Loucy (cell line): Measurements from ENCODE around the gene APOBEC3F.
"Not testable (repeated sequence)": the region's sequence is repeated elsewhere in the genome, so short reads cannot be mapped to it uniquely, and the experiment has no call there.

Experiments used
- EZH2phosphoT487 ChIP-seq: fragments of 200-600 bp; IDR thresholded peaks from 2 replicates; pipeline ENCODE4 v1.6.1; 2018; ENCODE audit warnings: antibody characterized with exemption, mild to moderate bottlenecking, moderate library complexity, borderline replicate concordance
- TF ChIP-seq, protein P1 (sequence below): fragments of 200-600 bp; sonication (generic); conservative IDR thresholded peaks from 2 replicates; pipeline ENCODE4 v1.5.1; 2014; ENCODE audit warnings: mild to moderate bottlenecking, antibody characterized with exemption, low read length

DNA sequence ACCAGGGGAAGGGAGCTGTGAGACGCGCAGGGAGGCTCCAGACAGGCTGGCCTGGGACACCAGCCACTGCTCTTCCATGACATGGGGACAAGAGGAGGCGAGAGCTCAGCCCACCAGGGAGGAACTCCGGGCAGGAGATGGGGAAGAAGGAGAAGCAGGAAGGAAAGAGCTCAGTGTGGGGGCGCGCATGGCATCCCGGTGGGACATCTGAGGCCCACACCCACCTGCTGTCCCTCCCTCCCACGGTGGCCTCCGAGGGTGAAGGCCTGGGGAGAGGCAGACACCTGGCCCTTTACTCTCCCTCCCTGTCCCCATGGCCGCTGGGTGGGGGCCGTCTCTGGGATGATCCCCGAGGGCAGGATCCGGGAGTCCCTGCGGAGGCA is 518 bp upstream of the APOBEC3F start:
- TF ChIP-seq, protein P1, sequence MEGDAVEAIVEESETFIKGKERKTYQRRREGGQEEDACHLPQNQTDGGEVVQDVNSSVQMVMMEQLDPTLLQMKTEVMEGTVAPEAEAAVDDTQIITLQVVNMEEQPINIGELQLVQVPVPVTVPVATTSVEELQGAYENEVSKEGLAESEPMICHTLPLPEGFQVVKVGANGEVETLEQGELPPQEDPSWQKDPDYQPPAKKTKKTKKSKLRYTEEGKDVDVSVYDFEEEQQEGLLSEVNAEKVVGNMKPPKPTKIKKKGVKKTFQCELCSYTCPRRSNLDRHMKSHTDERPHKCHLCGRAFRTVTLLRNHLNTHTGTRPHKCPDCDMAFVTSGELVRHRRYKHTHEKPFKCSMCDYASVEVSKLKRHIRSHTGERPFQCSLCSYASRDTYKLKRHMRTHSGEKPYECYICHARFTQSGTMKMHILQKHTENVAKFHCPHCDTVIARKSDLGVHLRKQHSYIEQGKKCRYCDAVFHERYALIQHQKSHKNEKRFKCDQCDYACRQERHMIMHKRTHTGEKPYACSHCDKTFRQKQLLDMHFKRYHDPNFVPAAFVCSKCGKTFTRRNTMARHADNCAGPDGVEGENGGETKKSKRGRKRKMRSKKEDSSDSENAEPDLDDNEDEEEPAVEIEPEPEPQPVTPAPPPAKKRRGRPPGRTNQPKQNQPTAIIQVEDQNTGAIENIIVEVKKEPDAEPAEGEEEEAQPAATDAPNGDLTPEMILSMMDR: not testable (repeated sequence)
- TF ChIP-seq EZH2phosphoT487: not testable (repeated sequence)
